HEK293T (cell line): ENCODE results near the gene NR2E1.

ENCODE experiments used
- ARNT ChIP-seq: fragments of 450-650 bp; IDR thresholded peaks from 2 replicates; pipeline ENCODE4 v1.6.1; 2017; ENCODE audit warnings: mild to moderate bottlenecking
- BHLHE40 ChIP-seq: fragments of 450-650 bp; IDR thresholded peaks from 2 replicates; pipeline ENCODE4 v1.6.1; 2016; ENCODE audit warnings: mild to moderate bottlenecking, moderate library complexity, borderline replicate concordance
- CTBP1 ChIP-seq: fragments of 450-650 bp; IDR thresholded peaks from 2 replicates; pipeline ENCODE4 v1.6.1; 2016; ENCODE audit warnings: borderline replicate concordance
- ELF4 ChIP-seq: fragments of 450-650 bp; IDR thresholded peaks from 2 replicates; pipeline ENCODE4 v1.6.1; 2017; ENCODE audit warnings: antibody characterized with exemption
- FOXA1 ChIP-seq: fragments of 450-650 bp; IDR thresholded peaks from 2 replicates; pipeline ENCODE4 v1.6.1; 2016; ENCODE audit warnings: mild to moderate bottlenecking
- FOXK2 ChIP-seq: fragments of 450-650 bp; IDR thresholded peaks from 2 replicates; pipeline ENCODE4 v1.6.1; 2016; ENCODE audit warnings: mild to moderate bottlenecking
- FOXM1 ChIP-seq: fragments of 450-650 bp; IDR thresholded peaks from 2 replicates; pipeline ENCODE4 v1.6.1; 2017; ENCODE audit warnings: mild to moderate bottlenecking, borderline replicate concordance
- HDGF ChIP-seq: fragments of 450-650 bp; IDR thresholded peaks from 2 replicates; pipeline ENCODE4 v1.6.1; 2017; ENCODE audit warnings: antibody characterized with exemption, borderline replicate concordance
- L3MBTL2 ChIP-seq: fragments of 450-650 bp; conservative IDR thresholded peaks from 2 replicates; pipeline ENCODE4 v1.6.1; 2016; ENCODE audit warnings: mild to moderate bottlenecking
- SP1 ChIP-seq: fragments of 450-650 bp; IDR thresholded peaks from 2 replicates; pipeline ENCODE4 v1.6.1; 2017
- SUZ12 ChIP-seq: fragments of 450-650 bp; IDR thresholded peaks from 2 replicates; pipeline ENCODE4 v1.6.1; 2016; ENCODE audit warnings: mild to moderate bottlenecking
- TARDBP ChIP-seq: fragments of 450-650 bp; IDR thresholded peaks from 2 replicates; pipeline ENCODE4 v1.6.1; 2016
- ZNF384 ChIP-seq: fragments of 450-650 bp; IDR thresholded peaks from 2 replicates; pipeline ENCODE4 v1.6.1; 2016
- TF ChIP-seq, protein P1 (sequence below): fragments of 450-650 bp; IDR thresholded peaks from 2 replicates; pipeline ENCODE4 v1.6.1; 2016

DNA sequence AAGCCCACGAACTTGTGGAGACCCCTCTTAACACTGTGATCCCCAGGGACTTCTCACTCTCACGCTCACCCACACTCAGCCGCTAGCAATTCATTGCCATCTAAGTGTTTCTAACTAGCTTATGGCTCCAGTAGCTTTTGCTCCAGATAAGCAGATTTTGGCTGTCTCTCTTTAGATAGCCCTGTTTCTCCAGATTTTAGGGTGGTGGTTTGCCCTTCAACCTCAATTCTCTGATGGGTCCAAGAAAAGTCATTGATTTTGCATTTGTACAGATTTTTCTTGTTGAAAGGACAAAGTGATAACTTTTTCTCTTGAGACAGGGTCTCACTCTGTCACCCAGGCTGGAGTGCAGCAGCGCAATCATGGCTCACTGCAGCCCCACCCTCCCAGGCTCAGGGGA, 41.2 kb downstream of the NR2E1 start:
- TF ChIP-seq SUZ12 (no peak), FOXM1 (no peak), HDGF (no peak), ZNF384 (no peak), FOXK2 (no peak), FOXA1 (no peak), TARDBP (no peak), SP1 (no peak), L3MBTL2 (no peak), ARNT (no peak), BHLHE40 (no peak), CTBP1 (no peak), ELF4 (no peak)
- TF ChIP-seq, protein P1, sequence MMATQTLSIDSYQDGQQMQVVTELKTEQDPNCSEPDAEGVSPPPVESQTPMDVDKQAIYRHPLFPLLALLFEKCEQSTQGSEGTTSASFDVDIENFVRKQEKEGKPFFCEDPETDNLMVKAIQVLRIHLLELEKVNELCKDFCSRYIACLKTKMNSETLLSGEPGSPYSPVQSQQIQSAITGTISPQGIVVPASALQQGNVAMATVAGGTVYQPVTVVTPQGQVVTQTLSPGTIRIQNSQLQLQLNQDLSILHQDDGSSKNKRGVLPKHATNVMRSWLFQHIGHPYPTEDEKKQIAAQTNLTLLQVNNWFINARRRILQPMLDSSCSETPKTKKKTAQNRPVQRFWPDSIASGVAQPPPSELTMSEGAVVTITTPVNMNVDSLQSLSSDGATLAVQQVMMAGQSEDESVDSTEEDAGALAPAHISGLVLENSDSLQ: no peak
